Ectodermal cell (in vitro differentiated cells): ENCODE data around the gene SMYD3.

Source experiments
- H3K27ac ChIP-seq: 2 replicates; pipeline ENCODE4 v1.7.0; 2013; ENCODE audit warnings: mild to moderate bottlenecking, low read depth, low read length; ENCODE audit not compliant: insufficient read depth, poor library complexity, severe bottlenecking
- H3K27me3 ChIP-seq: 2 replicates; pipeline ENCODE4 v1.7.0; 2013; ENCODE audit warnings: mild to moderate bottlenecking, low read length; ENCODE audit not compliant: insufficient read depth, control insufficient read depth, poor library complexity, severe bottlenecking
- H3K36me3 ChIP-seq: one replicate; pipeline ENCODE4 v1.7.0; 2013; ENCODE audit warnings: low read length; ENCODE audit not compliant: control insufficient read depth, insufficient read depth
- H3K4me1 ChIP-seq: one replicate; pipeline ENCODE4 v1.7.0; 2013; ENCODE audit warnings: low read length; ENCODE audit not compliant: control insufficient read depth, insufficient read depth
- H3K4me3 ChIP-seq: 2 replicates; pipeline ENCODE4 v1.7.0; 2013; ENCODE audit warnings: low read depth, low read length, control low read depth; ENCODE audit not compliant: insufficient read depth
- H3K9me3 ChIP-seq: 2 replicates; pipeline ENCODE4 v1.7.0; 2013; ENCODE audit warnings: mild to moderate bottlenecking, low read length, moderate library complexity; ENCODE audit not compliant: control insufficient read depth
- WGBS, 2 experiments: methylation state at CpG; one replicate each; pipeline ENCODE4 v1.1.7; 2013; ENCODE audit warnings: missing lambda C conversion rate in 2 of 2; 5-methylcytosine and 5-hydroxymethylcytosine counted together

SMYD3 gene

DNA sequence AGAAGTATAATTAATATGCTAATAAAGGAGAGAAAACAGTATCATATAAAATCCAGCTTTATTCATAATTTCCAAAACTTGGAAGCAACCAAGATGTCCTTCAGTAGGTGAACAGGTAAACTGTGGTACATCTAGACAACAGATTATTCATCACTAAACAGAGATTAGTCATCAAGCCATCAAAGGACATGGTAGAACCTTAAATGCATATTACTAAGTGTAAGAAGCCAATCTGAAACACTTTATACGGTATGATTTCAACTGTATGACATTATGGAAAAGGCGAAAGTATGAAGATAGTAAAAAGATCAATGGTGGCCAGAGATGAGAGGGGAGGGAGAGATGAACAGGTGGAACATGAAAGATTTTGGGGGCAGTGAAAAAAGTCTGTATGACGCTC, 541.7 kb downstream of the SMYD3 start:
- no peaks in the 10 kb centered on the region for H3K9me3 ChIP-seq
- no peak overlapping the region for H3K4me3 ChIP-seq
- peaks cover 6% of the 10 kb centered on the region for H3K4me1 ChIP-seq
- no peak overlapping the region for H3K27ac ChIP-seq
- 96 to 98% methylated on average over 3 of the region's 3 CpGs for WGBS, 2 experiments
- H3K36me3 ChIP-seq: no peaks in the 10 kb centered on the region
- H3K27me3 ChIP-seq: no peaks in the 10 kb centered on the region

DNA sequence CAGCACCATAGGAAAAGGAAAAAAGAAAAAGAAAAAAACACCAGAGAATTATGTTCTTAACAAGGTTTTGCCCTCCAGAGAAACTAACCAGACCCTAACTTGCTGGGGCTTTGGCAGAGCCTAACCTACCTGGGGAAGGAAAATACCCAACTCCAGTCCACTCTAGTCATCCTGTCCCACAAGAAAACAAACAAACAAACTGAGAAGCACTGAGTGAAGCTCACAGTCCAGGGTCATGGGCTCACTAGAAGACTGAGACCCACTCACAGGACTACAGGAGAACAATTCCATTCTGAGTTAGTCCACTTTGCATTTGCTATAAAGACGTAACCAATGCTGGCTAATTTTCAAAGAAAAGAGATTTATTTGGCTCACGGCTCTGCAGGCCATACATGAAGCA, 543.4 kb downstream of the SMYD3 start:
- Histone ChIP-seq H3K36me3 (no peaks in the 10 kb centered on the region), H3K27ac (no peak overlapping the region), H3K27me3 (no peaks in the 10 kb centered on the region), H3K4me1 (peaks cover 6% of the 10 kb centered on the region), H3K4me3 (no peak overlapping the region), H3K9me3 (no peaks in the 10 kb centered on the region)
- WGBS, 2 experiments: 96 to 99% methylated on average over 2 of the region's 2 CpGs

DNA sequence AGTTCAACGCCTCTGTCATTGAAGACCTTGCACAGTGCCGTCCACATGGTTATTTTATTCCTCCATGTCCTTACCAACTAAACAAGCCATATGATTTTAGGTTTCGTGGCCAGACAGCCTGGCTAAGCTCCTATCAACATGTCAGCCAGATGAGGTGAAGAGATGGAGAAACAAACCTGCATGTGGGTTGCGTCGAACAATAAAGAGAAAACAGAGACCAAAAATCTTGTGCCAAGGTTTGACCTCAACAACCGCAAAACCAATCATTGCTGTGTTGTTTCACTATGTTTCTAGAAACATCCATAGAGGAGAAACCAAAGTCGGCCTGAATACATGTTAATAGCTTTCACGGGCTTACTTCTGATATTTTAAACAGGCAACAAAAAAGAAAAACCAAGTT, 544.6 kb downstream of the SMYD3 start:
- Histone ChIP-seq H3K27me3 (no peaks in the 10 kb centered on the region), H3K36me3 (no peaks in the 10 kb centered on the region), H3K27ac (no peak overlapping the region), H3K9me3 (no peaks in the 10 kb centered on the region), H3K4me3 (no peak overlapping the region), H3K4me1 (peaks cover 6% of the 10 kb centered on the region)
- 93 to 96% methylated on average over 8 of the region's 8 CpGs for WGBS, 2 experiments

DNA sequence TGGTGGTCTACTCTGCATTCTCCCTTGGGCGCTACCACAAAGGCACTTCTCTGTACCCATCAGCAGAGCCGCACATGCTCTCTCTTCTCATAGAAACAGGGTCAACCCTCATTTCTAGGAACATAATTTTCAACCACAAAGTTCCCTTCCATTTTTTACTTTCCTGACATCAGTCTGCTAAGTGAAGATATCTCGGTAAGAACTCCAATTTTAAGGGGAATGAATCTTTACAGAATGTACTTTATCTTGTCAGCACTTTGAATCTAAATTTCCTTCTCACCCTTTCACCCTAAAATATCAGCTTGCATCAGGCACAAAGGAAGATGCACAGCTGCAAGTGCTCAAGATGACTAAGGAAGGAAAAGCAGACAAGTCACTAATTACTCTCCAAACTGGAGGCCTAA, 545.9 kb downstream of the SMYD3 start:
- H3K36me3 ChIP-seq: no peaks in the 10 kb centered on the region
- H3K4me1 ChIP-seq: peaks cover 6% of the 10 kb centered on the region
- no peak overlapping the region for H3K27ac ChIP-seq
- H3K4me3 ChIP-seq: no peak overlapping the region
- no peaks in the 10 kb centered on the region for H3K9me3 ChIP-seq
- 91 to 94% methylated on average over 3 of the region's 3 CpGs for WGBS, 2 experiments
- no peaks in the 10 kb centered on the region for H3K27me3 ChIP-seq

DNA sequence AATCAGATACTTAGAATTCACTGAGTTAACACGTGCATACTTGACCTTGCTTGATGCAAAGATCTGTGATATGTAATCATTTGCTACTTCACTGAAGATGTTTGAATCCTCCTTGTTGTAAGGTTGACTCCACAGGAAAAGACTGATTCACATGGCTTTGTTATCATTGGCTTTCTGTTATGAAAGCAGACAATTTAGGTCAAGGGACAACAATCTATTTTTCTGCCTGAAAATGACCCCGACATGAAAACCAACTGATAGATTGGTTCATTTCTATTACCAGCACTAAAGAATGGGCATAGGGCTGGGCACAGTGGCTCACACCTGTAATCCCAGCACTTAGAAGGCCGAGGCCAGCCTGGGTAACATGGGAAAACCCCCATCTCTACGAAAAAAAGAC, 546.9 kb downstream of the SMYD3 start:
- H3K27me3 ChIP-seq: no peaks in the 10 kb centered on the region
- H3K4me3 ChIP-seq: no peak overlapping the region
- H3K9me3 ChIP-seq: no peaks in the 10 kb centered on the region
- H3K36me3 ChIP-seq: no peaks in the 10 kb centered on the region
- H3K27ac ChIP-seq: no peak overlapping the region
- peaks cover 6% of the 10 kb centered on the region for H3K4me1 ChIP-seq
- 90 to 95% methylated on average over 4 of the region's 4 CpGs for WGBS, 2 experiments

DNA sequence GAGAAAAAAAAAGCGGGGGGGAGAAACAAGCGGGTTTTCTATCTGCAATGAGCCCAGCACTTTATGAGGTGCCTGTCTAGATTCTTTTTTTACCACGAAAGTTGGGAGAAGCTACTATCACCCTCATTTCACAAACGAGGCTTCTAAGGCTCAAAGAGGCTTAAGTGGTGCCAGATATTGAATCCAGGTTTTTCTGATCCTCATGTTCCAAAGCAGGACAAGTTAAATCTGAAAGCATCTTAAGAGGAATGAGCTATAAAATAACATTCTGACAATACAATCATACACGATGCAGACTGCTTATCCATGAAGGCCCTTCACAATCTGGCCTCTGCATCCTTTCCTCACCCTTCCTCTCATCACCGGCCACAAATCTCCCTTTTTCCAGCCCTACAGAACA, 549.1 kb downstream of the SMYD3 start:
- no peaks in the 10 kb centered on the region for H3K4me1 ChIP-seq
- no peaks in the 10 kb centered on the region for H3K9me3 ChIP-seq
- 93 to 95% methylated on average over 6 of the region's 6 CpGs for WGBS, 2 experiments
- no peaks in the 10 kb centered on the region for H3K27me3 ChIP-seq
- H3K27ac ChIP-seq: no peak overlapping the region
- H3K4me3 ChIP-seq: no peak overlapping the region
- H3K36me3 ChIP-seq: no peaks in the 10 kb centered on the region

DNA sequence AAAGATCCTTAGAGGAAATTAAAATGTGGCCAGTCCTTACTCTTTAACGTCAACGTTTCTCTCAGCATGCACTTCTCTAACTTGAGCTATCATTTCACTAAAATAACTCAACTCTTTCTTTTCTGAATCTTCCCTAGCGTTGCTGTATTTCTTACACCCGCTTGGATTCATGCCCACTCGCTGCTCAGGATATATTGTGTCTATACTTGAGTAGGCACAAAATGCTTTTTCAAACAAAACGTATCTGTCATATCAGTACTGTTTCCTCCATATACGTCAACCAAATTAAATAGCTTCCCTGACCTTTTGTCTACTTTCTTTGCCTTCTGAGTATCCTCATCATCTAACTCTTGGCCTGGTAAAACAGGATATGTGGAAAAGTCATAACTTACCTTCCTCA, 549.7 kb downstream of the SMYD3 start:
- Histone ChIP-seq H3K9me3 (no peaks in the 10 kb centered on the region), H3K4me3 (no peak overlapping the region), H3K27me3 (no peaks in the 10 kb centered on the region), H3K36me3 (no peaks in the 10 kb centered on the region), H3K27ac (no peak overlapping the region), H3K4me1 (no peaks in the 10 kb centered on the region)
- 92 to 94% methylated on average over 7 of the region's 7 CpGs for WGBS, 2 experiments

DNA sequence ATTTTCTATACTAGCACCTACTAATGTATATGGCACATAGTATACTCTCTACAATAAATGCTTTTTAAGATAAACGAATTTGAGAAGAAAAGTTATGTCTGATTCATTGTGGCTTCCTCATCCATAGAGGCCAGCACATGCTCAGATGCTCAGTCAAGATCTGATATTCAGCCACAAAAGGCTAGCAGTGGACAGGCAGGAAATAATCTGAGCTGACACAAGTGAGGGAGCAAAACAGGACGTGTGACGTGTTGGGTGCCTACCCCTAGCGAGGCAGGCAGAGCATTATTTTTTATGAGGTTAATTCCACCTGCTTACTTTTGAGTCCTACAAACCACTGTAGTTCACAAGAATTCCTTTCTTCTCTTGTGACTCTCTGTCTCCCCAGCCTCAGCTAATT, 550.9 kb downstream of the SMYD3 start:
- Histone ChIP-seq H3K9me3 (no peaks in the 10 kb centered on the region), H3K4me1 (no peaks in the 10 kb centered on the region), H3K36me3 (no peaks in the 10 kb centered on the region), H3K27ac (no peak overlapping the region), H3K4me3 (no peak overlapping the region), H3K27me3 (no peaks in the 10 kb centered on the region)
- WGBS, 2 experiments: 87 to 92% methylated on average over 4 of the region's 4 CpGs

DNA sequence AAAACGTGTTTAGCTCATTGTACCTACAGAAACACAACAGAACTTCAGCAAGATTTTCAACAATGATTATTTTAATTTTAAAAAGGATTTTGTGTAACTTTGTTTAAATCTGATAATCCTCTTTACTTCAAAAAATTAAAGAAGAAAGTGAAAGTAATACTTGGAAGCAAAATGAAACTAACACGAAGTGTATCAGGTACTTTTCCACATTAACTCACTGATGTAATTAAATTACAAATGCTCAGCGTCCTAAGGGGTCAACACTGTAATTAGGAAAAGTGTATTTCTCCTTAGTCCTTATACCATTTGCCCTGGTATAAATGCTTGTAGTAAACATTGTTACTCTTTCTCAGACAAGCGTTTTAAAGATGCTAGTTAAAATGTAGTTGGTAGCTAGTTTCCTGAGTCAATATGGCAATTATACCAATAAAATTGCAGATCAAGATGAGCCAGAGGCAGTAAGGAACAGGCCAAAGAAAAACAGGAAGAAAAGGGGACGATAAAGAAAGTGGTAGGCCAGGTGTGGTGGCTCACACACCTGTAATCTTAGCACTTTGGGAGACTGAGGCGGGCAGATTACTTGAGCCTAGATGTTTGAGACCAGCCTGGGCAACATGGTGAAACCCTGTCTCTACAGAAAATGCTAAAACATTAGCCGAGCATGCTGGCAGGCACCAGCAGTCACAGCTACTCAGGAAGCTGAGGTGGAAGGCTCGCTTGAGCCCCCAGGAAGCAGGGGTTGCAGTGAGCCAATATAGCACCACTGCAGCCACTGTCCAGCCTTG, 553.0 kb downstream of the SMYD3 start:
- H3K4me1 ChIP-seq: no peaks in the 10 kb centered on the region
- H3K27ac ChIP-seq: no peak overlapping the region
- no peaks in the 10 kb centered on the region for H3K9me3 ChIP-seq
- 89 to 94% methylated on average over 6 to 7 of the region's 8 CpGs for WGBS, 2 experiments
- no peaks in the 10 kb centered on the region for H3K36me3 ChIP-seq
- H3K4me3 ChIP-seq: no peak overlapping the region
- no peaks in the 10 kb centered on the region for H3K27me3 ChIP-seq

DNA sequence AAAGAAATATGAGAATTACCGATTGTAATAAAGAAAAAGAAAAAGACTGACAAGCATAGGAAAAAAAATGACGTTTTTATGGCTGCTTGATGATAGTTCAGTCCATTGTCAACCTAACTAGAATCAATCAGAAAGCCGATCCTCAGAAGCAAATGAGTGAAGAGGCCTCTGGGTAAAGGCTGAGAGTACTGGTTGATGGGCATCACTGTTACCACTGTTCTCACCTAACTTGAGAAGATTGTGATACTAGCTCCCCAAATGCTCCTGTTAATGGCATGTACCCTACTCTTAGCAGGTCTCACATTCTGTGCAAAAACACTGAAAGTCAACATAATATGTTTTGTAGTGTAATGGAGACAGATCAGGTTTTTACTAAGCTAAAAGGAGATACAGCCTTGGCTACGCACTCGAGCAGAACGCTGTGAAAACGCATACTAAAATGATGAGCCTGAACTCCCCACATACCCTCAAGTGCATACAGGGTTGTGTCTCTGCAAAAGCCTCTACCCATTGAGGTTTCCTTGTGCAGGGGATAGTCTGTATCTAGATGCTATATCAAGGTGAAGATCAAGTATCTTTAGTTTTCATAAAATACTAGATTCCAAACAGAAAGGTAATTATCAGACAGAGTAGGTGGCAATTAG, 554.6 kb downstream of the SMYD3 start:
- Histone ChIP-seq H3K9me3 (no peaks in the 10 kb centered on the region), H3K4me3 (no peak overlapping the region), H3K36me3 (no peaks in the 10 kb centered on the region), H3K27ac (no peak overlapping the region), H3K4me1 (peaks cover 2% of the 10 kb centered on the region), H3K27me3 (no peaks in the 10 kb centered on the region)
- WGBS, 2 experiments: 94 to 95% methylated on average over 7 of the region's 7 CpGs
